ENCODE measurements around the gene EYS.

EYS gene

GRCh38 chr6:64121011-64121565 is 1585.9 kb downstream of the EYS start:
- TF ChIP-seq CTCF (IDR thresholded peaks at IDR 0.05) = no peak

- no peak for TF ChIP-seq CTCF (IDR thresholded peaks at IDR 0.05)
These were observed 1593.3 kb downstream of the EYS start for GRCh38 chr6:64113704-64114103.

GRCh38 chr6:64104051-64104450 is 1603.0 kb downstream of the EYS start:
- no peak for TF ChIP-seq CTCF (IDR thresholded peaks at IDR 0.05)

GRCh38 chr6:64103480-64103879 is 1603.5 kb downstream of the EYS start:
- TF ChIP-seq CTCF (IDR thresholded peaks at IDR 0.05) = no peak

GRCh38 chr6:64100702-64101303 is 1606.2 kb downstream of the EYS start:
- TF ChIP-seq CTCF (IDR thresholded peaks at IDR 0.05) = no peak

GRCh38 chr6:64090352-64090751 is 1616.7 kb downstream of the EYS start:
- no peak for TF ChIP-seq CTCF (IDR thresholded peaks at IDR 0.05)

- no peak for TF ChIP-seq CTCF (IDR thresholded peaks at IDR 0.05)
These were observed 1621.9 kb downstream of the EYS start for GRCh38 chr6:64085126-64085525.

Data from LNCAP (cell line).